Endothelial cell of umbilical vein (primary cell): ENCODE data around the gene P3H2. TPM values are rescaled to one million over a fixed set of nuclear protein-coding genes. Genes with fewer than 3 reads are reported as not detected.

Experiments used
- BruUV-seq: library from RNA; stranded (reverse); fragments of 400-500 nt; replicated peaks from 2 replicates; lab custom pipeline; 2021; lab: Mats Ljungman, UMichigan
- CTCF ChIA-PET: fragments of 300-600, 350-600 bp; sonication (Branson Sonifier 250); formaldehyde crosslinking; loops from one replicate; lab custom pipeline; 2021; ENCODE audit warnings: antibody characterized with exemption, inconsistent platforms; lab: Charles Lee
- POLR2A ChIA-PET: fragments of 300-600, 350-600 bp; sonication (Branson Sonifier 250); formaldehyde crosslinking; loops from one replicate; lab custom pipeline; 2021; ENCODE audit warnings: antibody characterized with exemption, inconsistent platforms; lab: Charles Lee
- DNase-seq: peaks from one replicate; pipeline ENCODE4 v3.0.0-alpha.2; 2011; ENCODE audit warnings: low read depth, low spot score
- FAIRE-seq: peaks from 2 replicates; lab custom pipeline; 2011; peaks lifted over from hg19 to GRCh38; lab: Jason Lieb, UNC
- H2AFZ ChIP-seq: 2 replicates; pipeline ENCODE4 v1.6.0; 2012; ENCODE audit warnings: low read depth, low read length, control low read depth, inconsistent platforms
- H3K27ac ChIP-seq: 2 replicates; pipeline ENCODE4 v1.5.1; 2011; ENCODE audit warnings: low read depth, mild to moderate bottlenecking, control low read depth, low read length, moderate library complexity; ENCODE audit not compliant: insufficient read depth
- H3K27me3 ChIP-seq, 2 experiments: 2 replicates each; pipeline versions ENCODE4 v1.6.0 to v1.6.1; 2011; ENCODE audit warnings: low read length in 2 of 2, mixed read lengths in 1 of 2; ENCODE audit not compliant: control insufficient read depth in 2 of 2, insufficient read depth in 2 of 2
- H3K36me3 ChIP-seq, 2 experiments: 2 replicates in 1 of 2; 3 replicates in 1 of 2; pipeline ENCODE4 v1.5.1; 2011; ENCODE audit warnings: low read length in 2 of 2, mild to moderate bottlenecking in 1 of 2, moderate library complexity in 1 of 2; ENCODE audit not compliant: control insufficient read depth in 2 of 2, insufficient read depth in 2 of 2; ENCODE audit errors: extremely low read depth in 1 of 2
- H3K4me1 ChIP-seq: 3 replicates; pipeline ENCODE4 v1.5.1; 2011; ENCODE audit warnings: mild to moderate bottlenecking, low read length; ENCODE audit not compliant: control insufficient read depth, insufficient read depth; ENCODE audit errors: extremely low read depth
- H3K4me2 ChIP-seq: 2 replicates; pipeline ENCODE4 v1.6.1; 2011; ENCODE audit warnings: low read length, control low read depth, mixed read lengths; ENCODE audit not compliant: insufficient read depth
- H3K4me3 ChIP-seq, 3 experiments: fragments of 200-600 bp in 1 of 3; sonication (generic), shearing (Covaris generic) in 1 of 3; replicated peaks in 1 of 3; 2 replicates each; pipeline ENCODE4 v1.5.1; 2011 to 2016; ENCODE audit warnings: control low read depth in 3 of 3, low read length in 3 of 3, mild to moderate bottlenecking in 2 of 3, inconsistent platforms in 1 of 3, low read depth in 1 of 3, moderate library complexity in 1 of 3; ENCODE audit not compliant: insufficient read depth in 1 of 3
- H3K79me2 ChIP-seq: 2 replicates; pipeline ENCODE4 v1.6.0; 2012; ENCODE audit warnings: low read length, inconsistent platforms; ENCODE audit not compliant: control insufficient read depth, insufficient read depth
- H3K9ac ChIP-seq: replicated peaks from 2 replicates; pipeline ENCODE3; 2011; ENCODE audit warnings: low read length, control low read depth; ENCODE audit not compliant: insufficient read depth; ENCODE audit errors: extremely low read depth
- H3K9me1 ChIP-seq: replicated peaks from 3 replicates; pipeline ENCODE4 v1.6.0; 2011; ENCODE audit warnings: mild to moderate bottlenecking, low read length; ENCODE audit not compliant: control insufficient read depth, insufficient read depth; ENCODE audit errors: extremely low read depth
- H3K9me3 ChIP-seq: replicated peaks from 2 replicates; pipeline ENCODE4 v1.5.1; 2012; ENCODE audit warnings: low read length, inconsistent platforms; ENCODE audit not compliant: control insufficient read depth, insufficient read depth
- H4K20me1 ChIP-seq: replicated peaks from 2 replicates; pipeline ENCODE3; 2011; ENCODE audit warnings: mild to moderate bottlenecking, low read length; ENCODE audit not compliant: control insufficient read depth, insufficient read depth; ENCODE audit errors: extremely low read depth
- CTCF ChIP-seq, 2 donors: IDR thresholded peaks; 1 replicate in 1 of 2; 2 replicates in 1 of 2; pipeline ENCODE4 v1.5.1; 2011; ENCODE audit warnings: low read length in 2 of 2, mild to moderate bottlenecking in 2 of 2, moderate library complexity in 2 of 2, control low read depth in 1 of 2, inconsistent platforms in 1 of 2, low read depth in 1 of 2; ENCODE audit not compliant: insufficient read depth in 1 of 2; ENCODE audit errors: extremely low read depth in 1 of 2
- EZH2 ChIP-seq: IDR thresholded peaks from 2 replicates; pipeline ENCODE4 v1.6.1; 2012; ENCODE audit warnings: borderline replicate concordance, low read depth, mild to moderate bottlenecking, moderate library complexity, low read length, inconsistent platforms; ENCODE audit not compliant: severe bottlenecking
- FOS ChIP-seq: IDR thresholded peaks from 2 replicates; pipeline ENCODE4 v1.6.1; 2011; ENCODE audit warnings: mild to moderate bottlenecking, low read length, moderate library complexity, borderline replicate concordance; ENCODE audit not compliant: insufficient read depth
- GATA2 ChIP-seq: IDR thresholded peaks from 2 replicates; pipeline ENCODE4 v1.7.0; 2011; ENCODE audit warnings: low read depth, mild to moderate bottlenecking, moderate library complexity, mixed read lengths, low read length; ENCODE audit not compliant: insufficient read length, insufficient read depth
- JUN ChIP-seq: IDR thresholded peaks from 2 replicates; pipeline ENCODE4 v1.6.1; 2011; ENCODE audit warnings: borderline replicate concordance, low read depth; ENCODE audit not compliant: insufficient read length, insufficient read depth
- MAX ChIP-seq: IDR thresholded peaks from 2 replicates; pipeline ENCODE4 v1.6.1; 2011; ENCODE audit not compliant: insufficient read depth, insufficient read length
- MYC ChIP-seq: IDR thresholded peaks from one replicate; pipeline ENCODE4 v1.6.1; 2011; ENCODE audit warnings: mild to moderate bottlenecking, low read depth, low read length
- POLR2A ChIP-seq: IDR thresholded peaks from 2 replicates; pipeline ENCODE4 v1.6.1; 2012; ENCODE audit warnings: low read depth, mild to moderate bottlenecking, control low read depth, low read length
- POLR2AphosphoS5 ChIP-seq: IDR thresholded peaks from 2 replicates; pipeline ENCODE4 v1.6.1; 2012; ENCODE audit warnings: low read depth, mild to moderate bottlenecking, control low read depth, low read length, moderate library complexity; ENCODE audit not compliant: insufficient read depth
- dilution Hi-C: fragments of 300-500 bp; cut with MboI; formaldehyde crosslinking; loops from one replicate; pipeline ENCODE4 v1.15.0; 2019; ENCODE audit warnings: low sequenced_read_pairs; ENCODE audit not compliant: extremely low pct_ligation_motif_present
- intact Hi-C: fragments of 100-400 bp; cut with micrococcal nuclease; formaldehyde crosslinking; loops from one replicate; pipeline ENCODE4 v1.10.0; 2022
- polyA plus RNA-seq, 4 experiments: library from polyadenylated mRNA; depleted of rRNA in 3 of 4; stranded (reverse) in 3 of 4; unstranded in 1 of 4; fragments of >200 nt; gene quantifications; 2 replicates each; pipeline versions ENCODE4 v1.2.1 to v1.2.3, GENCODE V29; 2011 to 2012; ENCODE audit warnings: missing spikeins in 1 of 4
- total RNA-seq: library from RNA; stranded (reverse); gene quantifications from 2 replicates; pipeline ENCODE4 v1.2.3, GENCODE V29; 2021

Gene P3H2
- total and polyA plus RNA-seq, 2 donors (not counting 3 experiments of a cell fraction or from before 2014, with no cell fraction given), result 6.6 to 6.8 TPM

- no TSS peak for BruUV-seq
- Histone ChIP-seq H3K9me3 (no peaks in the 10 kb centered on the region), H3K27me3 (no peaks in the 10 kb centered on the region), H3K4me3 (no peak overlapping the region), H3K4me2 (no peak overlapping the region), H3K79me2 (no peaks in the 10 kb centered on the region), H3K4me1 (peaks cover 3% of the 10 kb centered on the region), H3K27ac (no peak overlapping the region), H3K9me1 (no peaks in the 10 kb centered on the region), H4K20me1 (no peaks in the 10 kb centered on the region), H3K36me3 (no peaks in the 10 kb centered on the region), H2AFZ (no peak overlapping the region), H3K9ac (no peak overlapping the region)
- dilution Hi-C loops (no loop called here), intact Hi-C loops (no loop called here)
- TF ChIP-seq POLR2A (no peak), POLR2AphosphoS5 (no peak), JUN (no peak), CTCF (IDR thresholded peaks at IDR 0.05; ENCODE audit: extremely low read depth in 1 of 2, insufficient read depth in 1 of 2, low read depth in 1 of 2, low read length in 2 of 2) (no peak), EZH2 (no peak), GATA2 (no peak), MAX (no peak), FOS (no peak), MYC (no peak)
- POLR2A ChIA-PET, result no interaction called here
- FAIRE-seq (no peak), DNase-seq (no peak)
- CTCF ChIA-PET, result interaction anchor here (0.6 to 2.4 kb wide), 9 partner anchors 46 to 405 kb away, joined by 3 to 19 read pairs (median 4); partner anchors contain the start of genes CLDN1 and P3H2
These were observed 101.7 kb downstream of the P3H2 start for GRCh38 chr3:190019006-190019405.
